ENCODE results near the gene SNAP29. TPM values are rescaled to one million over a fixed set of nuclear protein-coding genes. Genes with fewer than 3 reads are reported as not detected.
"Not testable (repeated sequence)": the region's sequence is repeated elsewhere in the genome, so short reads cannot be mapped to it uniquely, and the experiment has no call there.

The SNAP29 gene
- total RNA-seq, 6 experiments from 2014 or later, result 34.2 to 40.7 (median 38.0) TPM

GRCh38 chr22:20829491-20830134 is 29.2 kb upstream of the SNAP29 start:
- Mint-ChIP-seq H3K4me3 (no peak overlapping the region), H3K9me3 (no peaks in the 10 kb centered on the region), H3K36me3 (ENCODE audit: low read depth) (peaks cover 39% of the 10 kb centered on the region), H3K4me1 (ENCODE audit: low read depth) (no peaks in the 10 kb centered on the region), H3K27me3 (ENCODE audit: insufficient read depth) (no peaks in the 10 kb centered on the region), H3K27ac (no peak overlapping the region)
- DNase-seq, result no peak
- no peak for TF ChIP-seq CTCF (IDR thresholded peaks at IDR 0.05)

GRCh38 chr22:20833225-20833665 is 25.6 kb upstream of the SNAP29 start:
- Mint-ChIP-seq H3K27ac (no peak overlapping the region), H3K36me3 (ENCODE audit: low read depth) (peaks cover 34% of the 10 kb centered on the region), H3K27me3 (ENCODE audit: insufficient read depth) (no peaks in the 10 kb centered on the region), H3K9me3 (no peaks in the 10 kb centered on the region), H3K4me3 (no peak overlapping the region), H3K4me1 (ENCODE audit: low read depth) (no peaks in the 10 kb centered on the region)
- TF ChIP-seq CTCF (IDR thresholded peaks at IDR 0.05), result no peak
- DNase-seq, result no peak

GRCh38 chr22:20834206-20834605 is 24.6 kb upstream of the SNAP29 start:
- no peak for TF ChIP-seq CTCF (IDR thresholded peaks at IDR 0.05)
- H3K27ac Mint-ChIP-seq, result no peak overlapping the region

GRCh38 chr22:20834725-20835124 is 24.1 kb upstream of the SNAP29 start:
- Mint-ChIP-seq H3K9me3 (no peaks in the 10 kb centered on the region), H3K36me3 (ENCODE audit: low read depth) (peaks cover 22% of the 10 kb centered on the region), H3K4me3 (no peak overlapping the region), H3K27ac (no peak overlapping the region), H3K4me1 (ENCODE audit: low read depth) (no peaks in the 10 kb centered on the region), H3K27me3 (ENCODE audit: insufficient read depth) (no peaks in the 10 kb centered on the region; the same call in 1 of the 2 replicates)
- no peak for DNase-seq
- no peak for TF ChIP-seq CTCF (IDR thresholded peaks at IDR 0.05)

More at GRCh38 chr22:20834206-20834605, 24.6 kb upstream of the SNAP29 start:
- H3K4me1 Mint-ChIP-seq (ENCODE audit: low read depth), result no peaks in the 10 kb centered on the region
- no peak for DNase-seq
- no peaks in the 10 kb centered on the region for H3K27me3 Mint-ChIP-seq (ENCODE audit: insufficient read depth)
- no peak overlapping the region for H3K4me3 Mint-ChIP-seq
- peaks cover 27% of the 10 kb centered on the region for H3K36me3 Mint-ChIP-seq (ENCODE audit: low read depth)
- no peaks in the 10 kb centered on the region for H3K9me3 Mint-ChIP-seq

GRCh38 chr22:20836987-20837823 is 21.6 kb upstream of the SNAP29 start:
- Mint-ChIP-seq H3K27me3 (ENCODE audit: insufficient read depth) (no peaks in the 10 kb centered on the region; the same call in 1 of the 2 replicates), H3K9me3 (no peaks in the 10 kb centered on the region), H3K4me3 (no peak overlapping the region), H3K36me3 (ENCODE audit: low read depth) (peaks cover 10% of the 10 kb centered on the region), H3K27ac (no peak overlapping the region), H3K4me1 (ENCODE audit: low read depth) (peaks cover 16% of the 10 kb centered on the region; the same call in 1 of the 2 replicates)
- TF ChIP-seq CTCF (IDR thresholded peaks at IDR 0.05), result no peak
- DNase-seq, result no peak

- H3K27me3 Mint-ChIP-seq (ENCODE audit: insufficient read depth); H3K4me3 Mint-ChIP-seq; H3K36me3 Mint-ChIP-seq (ENCODE audit: low read depth); H3K9me3 Mint-ChIP-seq; DNase-seq; H3K27ac Mint-ChIP-seq: not testable (repeated sequence)
- H3K4me1 Mint-ChIP-seq (ENCODE audit: low read depth), result peaks cover 16% of the 10 kb centered on the region; the same call in 1 of the 2 replicates
These were observed 19.5 kb upstream of the SNAP29 start for GRCh38 chr22:20839354-20839753.

Data from HFFc6 (cell line).